Mucosa of rectum (tissue), 2 donors: ENCODE measurements around the gene CLCN2.
A peak's percentile ranks its signal among the peaks of the same experiment; 100 is the strongest.

Experiments
- H3K27ac ChIP-seq, 2 donors: one replicate each; pipeline ENCODE4 v1.7.0; 2013; ENCODE audit warnings: inconsistent platforms in 2 of 2, low read depth in 2 of 2, low read length in 2 of 2
- H3K27me3 ChIP-seq, 2 donors: one replicate each; pipeline ENCODE4 v1.7.0; 2013; ENCODE audit warnings: low read length in 2 of 2; ENCODE audit not compliant: control insufficient read depth in 2 of 2, insufficient read depth in 2 of 2
- H3K36me3 ChIP-seq, 2 donors: one replicate each; pipeline ENCODE4 v1.7.0; 2013; ENCODE audit warnings: low read length in 2 of 2; ENCODE audit not compliant: control insufficient read depth in 2 of 2, insufficient read depth in 2 of 2
- H3K4me1 ChIP-seq, 2 donors: one replicate each; pipeline ENCODE4 v1.7.0; 2013; ENCODE audit warnings: low read length in 2 of 2, mild to moderate bottlenecking in 1 of 2; ENCODE audit not compliant: control insufficient read depth in 2 of 2, insufficient read depth in 2 of 2
- H3K4me3 ChIP-seq, 2 donors: one replicate each; pipeline ENCODE4 v1.7.0; 2013; ENCODE audit warnings: low read length in 2 of 2
- H3K9ac ChIP-seq, 2 donors: one replicate each; pipeline ENCODE4 v1.7.0; 2013; ENCODE audit warnings: low read length in 2 of 2, low read depth in 1 of 2, mild to moderate bottlenecking in 1 of 2
- H3K9me3 ChIP-seq, 2 donors: one replicate each; pipeline ENCODE4 v1.7.0; 2013; ENCODE audit warnings: low read length in 2 of 2; ENCODE audit not compliant: control insufficient read depth in 2 of 2
- donor health status: healthy.
- donor health status: Normal muscosa, but diverticular disease.

CLCN2 gene

DNA sequence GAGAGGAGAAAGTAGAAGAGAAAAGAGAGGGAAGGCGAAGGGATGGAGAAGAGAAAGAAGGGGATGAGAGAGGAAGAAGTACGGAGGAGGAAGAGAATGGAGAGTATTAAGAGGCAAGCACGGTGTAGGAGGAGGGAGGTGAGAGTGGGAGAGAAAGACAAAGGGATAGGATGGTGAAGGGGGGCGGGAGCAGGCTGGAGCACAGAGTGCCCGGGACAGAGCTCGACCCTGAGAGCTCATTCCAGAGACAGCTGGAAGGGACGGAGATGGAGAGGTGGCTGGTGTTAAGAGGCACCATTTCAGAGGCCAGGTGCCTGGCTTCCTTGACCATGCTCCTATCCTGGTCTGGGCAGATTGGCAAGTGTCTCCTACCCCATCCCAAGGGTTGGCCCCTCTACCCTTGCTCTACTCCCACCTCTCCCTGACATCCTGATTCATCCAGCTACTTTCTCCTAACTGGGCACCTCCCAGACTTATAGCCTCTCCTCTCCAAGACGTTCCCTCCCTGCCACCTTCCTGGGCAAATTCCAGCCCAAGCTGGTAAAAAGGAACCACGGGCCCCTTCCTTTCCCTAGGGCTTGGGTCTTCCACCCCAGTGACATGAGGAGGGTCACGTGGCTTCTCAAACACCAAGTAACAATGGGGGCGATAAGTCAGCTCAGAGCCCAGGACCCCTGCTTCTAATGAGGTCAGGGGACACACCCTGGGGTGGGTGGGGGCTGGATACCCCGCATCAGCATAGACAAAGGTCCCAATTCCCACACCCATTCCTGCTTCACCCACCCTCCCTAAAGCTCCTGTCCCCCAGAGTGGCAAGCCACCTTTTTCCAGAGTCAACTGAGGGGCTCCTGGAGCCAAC lies 1.1 kb downstream of the CLCN2 start:
- Histone ChIP-seq H3K9ac (peak overlapping the region; percentile 81 to 98), H3K4me3 (peak overlapping the region; percentile 87 to 89), H3K27ac (peak overlapping the region; percentile 97 to 99), H3K9me3 (no peaks in the 10 kb centered on the region), H3K36me3 (peaks cover 23 to 31% of the 10 kb centered on the region in 2 donors), H3K27me3 (no peaks in the 10 kb centered on the region), H3K4me1 (peaks cover 20 to 27% of the 10 kb centered on the region in 2 donors)

- peak overlapping the region in 1 of 2 donors; percentile 23 for H3K9ac ChIP-seq
- H3K27ac ChIP-seq: no peak overlapping the region
- H3K4me3 ChIP-seq: peak overlapping the region in 1 of 2 donors; percentile 87
- H3K4me1 ChIP-seq: peaks cover 18 to 26% of the 10 kb centered on the region in 2 donors
- H3K36me3 ChIP-seq: peaks cover 19 to 28% of the 10 kb centered on the region in 2 donors
- H3K9me3 ChIP-seq: no peaks in the 10 kb centered on the region
- H3K27me3 ChIP-seq: no peaks in the 10 kb centered on the region
These were observed 1.8 kb downstream of the CLCN2 start for GRCh38 chr3:184359610-184360009.

DNA sequence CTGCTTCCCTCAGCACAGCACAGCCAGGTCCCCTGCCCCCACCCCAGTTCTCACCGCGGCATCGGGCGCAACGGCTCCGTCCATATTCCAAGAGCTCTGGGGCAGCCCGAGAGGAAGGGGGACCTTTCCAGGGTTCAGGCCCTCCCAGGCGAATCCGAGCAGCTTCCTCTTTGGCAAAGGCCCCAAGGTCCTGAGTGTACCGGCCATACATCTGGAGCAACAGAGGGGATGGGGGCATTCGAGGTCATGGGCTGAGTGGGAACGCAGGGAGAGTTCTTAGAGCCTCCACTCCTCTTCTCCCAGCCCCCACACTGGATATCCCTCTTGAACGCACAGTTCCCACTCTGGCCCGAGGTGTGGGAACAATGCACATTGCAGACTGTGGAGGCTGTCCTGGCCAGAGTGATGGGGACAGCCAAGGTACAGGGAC lies 2.5 kb downstream of the CLCN2 start:
- H3K9me3 ChIP-seq: no peaks in the 10 kb centered on the region
- peaks cover 18 to 23% of the 10 kb centered on the region in 2 donors for H3K4me1 ChIP-seq
- H3K9ac ChIP-seq: no peak overlapping the region
- H3K4me3 ChIP-seq: no peak overlapping the region
- H3K36me3 ChIP-seq: peaks cover 19 to 26% of the 10 kb centered on the region in 2 donors
- H3K27ac ChIP-seq: no peak overlapping the region
- no peaks in the 10 kb centered on the region for H3K27me3 ChIP-seq

DNA sequence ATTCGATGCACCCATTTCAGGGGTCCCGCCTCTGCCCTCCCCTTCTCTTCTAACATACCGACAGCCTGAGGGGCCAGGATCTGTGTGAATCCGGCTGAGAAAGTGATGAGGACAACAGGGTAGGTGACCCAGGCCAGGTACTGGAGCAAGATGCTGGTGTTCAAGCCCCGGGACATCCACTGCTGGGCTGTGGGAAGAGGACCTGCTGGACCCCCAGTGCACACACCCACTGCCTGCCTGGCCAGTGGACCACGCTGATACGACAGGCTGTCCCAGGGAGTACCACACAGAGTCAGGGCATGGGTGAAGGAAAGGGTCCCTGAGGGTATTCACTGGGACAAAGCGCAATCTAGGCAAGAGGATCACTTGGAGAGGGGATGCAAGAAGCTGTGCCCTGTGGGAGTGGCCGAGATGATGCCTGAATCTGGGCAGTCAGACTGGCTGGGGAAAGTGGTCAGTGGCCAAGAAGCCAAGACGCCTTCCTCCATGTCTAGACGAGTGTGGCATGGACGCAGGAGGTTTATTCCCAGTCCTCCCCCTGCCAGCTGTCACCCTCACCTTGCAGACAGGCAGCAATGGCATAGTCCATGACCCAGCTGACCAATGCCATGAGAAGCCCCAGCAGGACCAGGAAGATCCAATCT lies 3.2 kb downstream of the CLCN2 start:
- H3K27me3 ChIP-seq: no peaks in the 10 kb centered on the region
- no peak overlapping the region for H3K27ac ChIP-seq
- peaks cover 19 to 20% of the 10 kb centered on the region in 2 donors for H3K4me1 ChIP-seq
- no peaks in the 10 kb centered on the region for H3K9me3 ChIP-seq
- peaks cover 25 to 31% of the 10 kb centered on the region in 2 donors for H3K36me3 ChIP-seq
- H3K9ac ChIP-seq: no peak overlapping the region
- H3K4me3 ChIP-seq: no peak overlapping the region

GRCh38 chr3:184357248-184358123 lies 3.9 kb downstream of the CLCN2 start:
- no peak overlapping the region for H3K27ac ChIP-seq
- no peaks in the 10 kb centered on the region for H3K27me3 ChIP-seq
- H3K4me1 ChIP-seq: peaks cover 24 to 27% of the 10 kb centered on the region in 2 donors
- no peaks in the 10 kb centered on the region for H3K9me3 ChIP-seq
- peaks cover 30 to 31% of the 10 kb centered on the region in 2 donors for H3K36me3 ChIP-seq
- no peak overlapping the region for H3K9ac ChIP-seq
- no peak overlapping the region for H3K4me3 ChIP-seq

- no peaks in the 10 kb centered on the region for H3K9me3 ChIP-seq
- H3K9ac ChIP-seq: no peak overlapping the region
- no peak overlapping the region for H3K27ac ChIP-seq
- H3K36me3 ChIP-seq: peaks cover 31 to 36% of the 10 kb centered on the region in 2 donors
- H3K4me1 ChIP-seq: peaks cover 31 to 35% of the 10 kb centered on the region in 2 donors
- H3K27me3 ChIP-seq: no peaks in the 10 kb centered on the region
- no peak overlapping the region for H3K4me3 ChIP-seq
These were observed 6.0 kb downstream of the CLCN2 start for GRCh38 chr3:184355261-184356040.

DNA sequence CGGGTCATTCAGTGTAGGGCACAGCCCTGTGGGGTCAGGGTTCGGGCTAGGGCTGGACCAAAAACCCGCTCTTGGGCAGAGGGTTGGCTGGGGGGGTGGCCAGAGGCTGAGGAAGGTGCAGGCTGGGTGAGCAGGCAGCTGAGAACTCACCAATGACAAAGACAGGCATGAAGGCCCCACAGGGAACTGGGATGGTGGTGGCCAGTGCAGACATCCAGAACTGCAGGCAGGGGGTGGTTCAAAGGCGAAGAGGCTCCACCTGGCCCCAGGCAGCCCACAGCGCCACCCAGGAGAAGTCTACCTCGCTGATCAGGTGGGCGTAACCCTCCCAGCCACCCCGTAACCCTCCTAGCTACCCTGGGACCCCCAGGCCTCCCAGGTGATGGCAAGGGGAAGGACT lies 6.7 kb downstream of the CLCN2 start:
- no peaks in the 10 kb centered on the region for H3K9me3 ChIP-seq
- H3K9ac ChIP-seq: no peak overlapping the region
- H3K4me3 ChIP-seq: no peak overlapping the region
- H3K36me3 ChIP-seq: peaks cover 31 to 36% of the 10 kb centered on the region in 2 donors
- H3K27me3 ChIP-seq: no peaks in the 10 kb centered on the region
- H3K4me1 ChIP-seq: peaks cover 26 to 31% of the 10 kb centered on the region in 2 donors
- H3K27ac ChIP-seq: no peak overlapping the region

DNA sequence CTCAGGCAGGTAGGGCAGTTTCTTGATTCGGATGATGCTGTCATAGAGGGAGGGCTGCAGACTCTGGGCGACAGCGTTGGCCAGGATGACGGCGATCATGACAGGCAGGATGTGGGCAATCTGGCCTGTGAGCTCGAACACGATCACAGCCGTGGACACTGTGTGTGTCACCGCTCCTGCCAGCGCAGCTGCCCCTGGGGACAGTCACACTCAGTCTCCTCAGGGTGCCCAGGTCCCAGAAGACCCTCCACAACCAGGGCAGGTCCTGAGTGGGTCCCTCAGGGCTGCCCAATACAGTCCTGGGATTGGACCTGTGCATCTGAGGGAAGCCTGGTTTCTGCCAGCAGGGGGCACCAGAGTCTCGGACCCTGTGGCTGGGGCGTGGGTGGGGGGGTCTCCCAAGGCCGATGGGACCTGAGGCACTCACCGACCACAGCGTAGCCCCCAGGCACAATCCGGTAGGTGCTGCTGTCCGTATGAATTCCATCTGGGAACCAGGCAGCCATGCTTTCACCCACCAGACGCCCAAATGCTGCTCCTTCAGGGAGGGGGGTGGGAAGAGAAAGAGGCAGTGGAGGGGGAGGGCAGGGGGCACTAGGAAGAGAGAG lies 7.2 kb downstream of the CLCN2 start:
- H3K9me3 ChIP-seq: no peaks in the 10 kb centered on the region
- H3K9ac ChIP-seq: no peak overlapping the region
- H3K4me1 ChIP-seq: peaks cover 26 to 31% of the 10 kb centered on the region in 2 donors
- peaks cover 31 to 36% of the 10 kb centered on the region in 2 donors for H3K36me3 ChIP-seq
- no peaks in the 10 kb centered on the region for H3K27me3 ChIP-seq
- no peak overlapping the region for H3K4me3 ChIP-seq
- H3K27ac ChIP-seq: no peak overlapping the region

DNA sequence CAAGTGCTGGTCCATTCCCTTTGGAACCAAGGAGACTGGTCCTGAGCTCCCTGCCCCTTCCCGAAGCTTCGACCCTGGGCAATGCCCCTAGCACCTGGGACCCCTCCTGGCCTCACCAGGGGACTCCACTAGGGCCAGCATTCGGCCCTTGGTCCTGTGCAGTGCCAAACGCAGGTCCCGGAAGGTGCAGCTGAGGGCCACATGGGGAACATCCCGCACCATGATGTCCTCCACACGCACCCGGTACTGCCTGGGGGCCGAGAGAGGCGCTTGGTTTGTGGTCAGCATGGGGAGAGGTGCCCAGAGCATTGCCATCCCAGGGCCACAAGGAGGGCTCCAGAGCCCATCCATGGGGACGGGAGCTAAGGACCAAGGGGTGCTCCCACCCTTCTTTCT lies 7.9 kb downstream of the CLCN2 start:
- no peak overlapping the region for H3K9ac ChIP-seq
- H3K9me3 ChIP-seq: no peaks in the 10 kb centered on the region
- H3K36me3 ChIP-seq: peaks cover 31 to 36% of the 10 kb centered on the region in 2 donors
- no peak overlapping the region for H3K4me3 ChIP-seq
- H3K27ac ChIP-seq: no peak overlapping the region
- peaks cover 26 to 31% of the 10 kb centered on the region in 2 donors for H3K4me1 ChIP-seq
- no peaks in the 10 kb centered on the region for H3K27me3 ChIP-seq
